ENCODE measurements around the gene GALNT5.

GALNT5 gene

GRCh38 chr2:157363612-157364101 is 106.2 kb downstream of the GALNT5 start:
- no peak for DNase-seq
